Nephron (organoid): ENCODE data around the gene DNM2.

ENCODE experiments used
- H3K27ac Mint-ChIP-seq, 3 experiments: 2 replicates each; pipeline ENCODE4 v1.8.0; 2020; ENCODE audit warnings: mixed read lengths in 3 of 3, mild to moderate bottlenecking in 2 of 3, moderate library complexity in 1 of 3
- H3K27me3 Mint-ChIP-seq: 2 replicates; pipeline ENCODE4 v1.8.0; 2021; ENCODE audit warnings: low read depth, mild to moderate bottlenecking, moderate library complexity, mixed read lengths
- H3K36me3 Mint-ChIP-seq: 2 replicates; pipeline ENCODE4 v1.8.0; 2020; ENCODE audit warnings: low read depth, mixed read lengths
- H3K4me1 Mint-ChIP-seq: 2 replicates; pipeline ENCODE4 v1.8.0; 2020; ENCODE audit warnings: mixed read lengths
- H3K4me3 Mint-ChIP-seq, 3 experiments: 2 replicates each; pipeline ENCODE4 v1.8.0; 2020; ENCODE audit warnings: mild to moderate bottlenecking in 3 of 3, mixed read lengths in 3 of 3, moderate library complexity in 2 of 3
- H3K9me3 Mint-ChIP-seq: 2 replicates; pipeline ENCODE4 v1.8.0; 2020; ENCODE audit warnings: mixed read lengths
- CTCF ChIP-seq, 3 experiments: fragments of 200-600 bp; sonication (generic); IDR thresholded peaks; one replicate each; pipeline ENCODE4 v1.5.0; 2021; ENCODE audit warnings: antibody characterized with exemption in 3 of 3; ENCODE audit not compliant: unreplicated experiment in 3 of 3

The DNM2 gene

GRCh38 chr19:10766671-10767201 lies 48.9 kb downstream of the DNM2 start:
- H3K9me3 Mint-ChIP-seq = no peaks in the 10 kb centered on the region
- no peak for TF ChIP-seq CTCF (IDR thresholded peaks at IDR 0.05; ENCODE audit: unreplicated experiment in 3 of 3)
- no peak overlapping the region for H3K4me3 Mint-ChIP-seq
- peak overlapping the region; percentile 82 to 91 (median 88) for H3K27ac Mint-ChIP-seq
- H3K4me1 Mint-ChIP-seq = peaks cover 22% of the 10 kb centered on the region
- no peaks in the 10 kb centered on the region for H3K27me3 Mint-ChIP-seq
- peaks cover 28% of the 10 kb centered on the region for H3K36me3 Mint-ChIP-seq

- H3K4me1 Mint-ChIP-seq = peaks cover 22% of the 10 kb centered on the region
- H3K9me3 Mint-ChIP-seq = no peaks in the 10 kb centered on the region
- TF ChIP-seq CTCF (IDR thresholded peaks at IDR 0.05; ENCODE audit: unreplicated experiment in 3 of 3) = no peak
- no peak overlapping the region for H3K4me3 Mint-ChIP-seq
- no peaks in the 10 kb centered on the region for H3K27me3 Mint-ChIP-seq
- H3K36me3 Mint-ChIP-seq = peaks cover 34% of the 10 kb centered on the region
- H3K27ac Mint-ChIP-seq = peak overlapping the region in 2 of 3 experiments; percentile 16 to 83
These were observed 49.8 kb downstream of the DNM2 start for GRCh38 chr19:10767726-10768125.

GRCh38 chr19:10768369-10768768 lies 50.5 kb downstream of the DNM2 start:
- Mint-ChIP-seq H3K27me3 (no peaks in the 10 kb centered on the region), H3K27ac (peak overlapping the region; percentile 52 to 83 (median 68)), H3K4me3 (no peak overlapping the region), H3K36me3 (peaks cover 37% of the 10 kb centered on the region), H3K9me3 (no peaks in the 10 kb centered on the region), H3K4me1 (peaks cover 22% of the 10 kb centered on the region)
- TF ChIP-seq CTCF (IDR thresholded peaks at IDR 0.05; ENCODE audit: unreplicated experiment in 3 of 3) = no peak

GRCh38 chr19:10768936-10769335 lies 51.1 kb downstream of the DNM2 start:
- no peaks in the 10 kb centered on the region for H3K27me3 Mint-ChIP-seq
- H3K4me1 Mint-ChIP-seq = peaks cover 22% of the 10 kb centered on the region
- peaks cover 37% of the 10 kb centered on the region for H3K36me3 Mint-ChIP-seq
- H3K4me3 Mint-ChIP-seq = no peak overlapping the region
- H3K9me3 Mint-ChIP-seq = no peaks in the 10 kb centered on the region
- TF ChIP-seq CTCF (IDR thresholded peaks at IDR 0.05; ENCODE audit: unreplicated experiment in 3 of 3) = no peak
- peak overlapping the region; percentile 39 to 83 (median 52) for H3K27ac Mint-ChIP-seq

GRCh38 chr19:10769533-10770491 lies 51.9 kb downstream of the DNM2 start:
- Mint-ChIP-seq H3K4me1 (peaks cover 16% of the 10 kb centered on the region), H3K9me3 (no peaks in the 10 kb centered on the region), H3K27ac (peak overlapping the region; percentile 52 to 83 (median 79)), H3K4me3 (no peak overlapping the region), H3K36me3 (peaks cover 34% of the 10 kb centered on the region), H3K27me3 (no peaks in the 10 kb centered on the region)
- TF ChIP-seq CTCF (IDR thresholded peaks at IDR 0.05; ENCODE audit: unreplicated experiment in 3 of 3) = peak; percentile 21 to 37 (median 27)
